Lung microvascular endothelial cell (primary cell): ENCODE measurements around the gene CIAO2B. TPM values are rescaled to one million over a fixed set of nuclear protein-coding genes. Genes with fewer than 3 reads are reported as not detected.

Experiments
- DNase-seq, 2 donors: peaks; one replicate each; pipeline versions ENCODE4 v3.0.0 to v3.0.0-alpha.2; 2010; ENCODE audit warnings: low read depth in 2 of 2
- total RNA-seq: library from RNA; depleted of rRNA; stranded (reverse); fragments of >200 nt; gene quantifications from 2 replicates; pipeline ENCODE4 v1.2.1, GENCODE V29; 2014

The CIAO2B gene
- total RNA-seq, 1 donor from 2014 or later = 176 TPM

GRCh38 chr16:66888647-66889615 lies 45.3 kb downstream of the CIAO2B start:
- DNase-seq = no peak

GRCh38 chr16:66886914-66887313 lies 47.3 kb downstream of the CIAO2B start:
- no peak for DNase-seq

- DNase-seq = no peak
These were observed 47.9 kb downstream of the CIAO2B start for GRCh38 chr16:66886321-66886720.

GRCh38 chr16:66885491-66885890 lies 48.7 kb downstream of the CIAO2B start:
- DNase-seq = no peak

- DNase-seq = no peak
These were observed 51.5 kb downstream of the CIAO2B start for GRCh38 chr16:66882702-66883101.

Other genes starting within 250 kb of the CIAO2B start
- 5.4 and 7.6 TPM in 2 replicates for gene CMTM4, start 237.7 kb downstream of the CIAO2B start, total RNA-seq
- 83.7 and 132 TPM in 2 replicates for gene DYNC1LI2, start 182.8 kb downstream of the CIAO2B start, total RNA-seq
- under 0.01 TPM in 1 of 2 replicates, not detected in the other for gene TERB1, start 132.8 kb downstream of the CIAO2B start, total RNA-seq
- gene NAE1, start 103.4 kb downstream of the CIAO2B start, total RNA-seq = 32.5 and 44.7 TPM in 2 replicates
- gene CA7, start 90.0 kb downstream of the CIAO2B start, total RNA-seq = not detected in 2 replicates
- gene PDP2, start 53.9 kb downstream of the CIAO2B start, total RNA-seq = 3.9 and 6.7 TPM in 2 replicates
- gene CDH16, start 15.5 kb downstream of the CIAO2B start, total RNA-seq = not detected in 2 replicates
- gene RRAD, start 8.9 kb downstream of the CIAO2B start, total RNA-seq = 0.22 and 0.60 TPM in 2 replicates
- 12.7 and 15.9 TPM in 2 replicates for gene CES2, start 1.1 kb upstream of the CIAO2B start, total RNA-seq
- gene CES3, start 26.9 kb upstream of the CIAO2B start, total RNA-seq = under 0.01 TPM in 1 of 2 replicates, not detected in the other
- gene CES4A, start 54.2 kb upstream of the CIAO2B start, total RNA-seq = 1.1 and 1.2 TPM in 2 replicates
- 35.9 and 40.8 TPM in 2 replicates for gene CBFB, start 94.7 kb upstream of the CIAO2B start, total RNA-seq
- 7.2 and 12.7 TPM in 2 replicates for gene PHAF1, start 175.5 kb upstream of the CIAO2B start, total RNA-seq
- gene B3GNT9, start 216.6 kb upstream of the CIAO2B start, total RNA-seq = 3.5 and 6.3 TPM in 2 replicates
- gene TRADD, start 225.5 kb upstream of the CIAO2B start, total RNA-seq = 10.7 and 16.3 TPM in 2 replicates
- gene FBXL8, start 225.6 kb upstream of the CIAO2B start, total RNA-seq = 4.1 and 5.6 TPM in 2 replicates
- gene HSF4, start 230.3 kb upstream of the CIAO2B start, total RNA-seq = 1.3 and 2.0 TPM in 2 replicates
- gene NOL3, start 236.1 kb upstream of the CIAO2B start, total RNA-seq = 4.8 and 5.6 TPM in 2 replicates
- gene MATCAP1, start 249.6 kb upstream of the CIAO2B start, total RNA-seq = 5.7 and 10.1 TPM in 2 replicates